ENCODE measurements around the gene ATP5MK. TPM values are rescaled to one million over a fixed set of nuclear protein-coding genes. Genes with fewer than 3 reads are reported as not detected.
"Not testable (repeated sequence)": the region's sequence is repeated elsewhere in the genome, so short reads cannot be mapped to it uniquely, and the experiment has no call there.

ATP5MK gene
- total RNA-seq, 1 experiment from 2014 or later: 335 TPM

- H4K8ac ChIP-seq (replicated peaks; ENCODE audit: insufficient read length, low read depth, low read length): no peak overlapping the region
- Mint-ChIP-seq H3K4me1 (no peaks in the 10 kb centered on the region), H3K36me3 (ENCODE audit: insufficient read depth in 1 of 3, low read depth in 3 of 3) (peaks cover 53 to 95% (median 88%) of the 10 kb centered on the region in 3 experiments), H3K4me3 (no peak overlapping the region), H3K27ac (peak overlapping the region in 1 of 3 experiments; percentile 73; a peak in 2 of 7 replicates), H3K27me3 (ENCODE audit: low read depth) (no peaks in the 10 kb centered on the region), H3K9me3 (no peaks in the 10 kb centered on the region)
- no peak overlapping the region for H4K91ac ChIP-seq (ENCODE audit: insufficient read length, low read depth, low read length)
- H3K14ac ChIP-seq (ENCODE audit: insufficient read depth, low read length): no peak overlapping the region
- H4K5ac ChIP-seq (ENCODE audit: insufficient read length, low read depth, low read length): no peak overlapping the region
- no peak for DNase-seq
- H2BK15ac ChIP-seq (ENCODE audit: low read depth, low read length): no peak overlapping the region
- no peak overlapping the region for H3K4ac ChIP-seq (ENCODE audit: low read depth, low read length)
- no peak overlapping the region for H2BK12ac ChIP-seq (ENCODE audit: insufficient read length, low read depth, low read length)
- no peak overlapping the region for H2BK120ac ChIP-seq (ENCODE audit: low read depth, low read length, poor library complexity, severe bottlenecking)
- H3K56ac ChIP-seq (ENCODE audit: insufficient read length, low read depth, low read length): no peak overlapping the region
- no peak overlapping the region for H3K4me2 ChIP-seq (ENCODE audit: insufficient read depth, insufficient read length, low read length)
- no peak overlapping the region for H2BK5ac ChIP-seq (ENCODE audit: insufficient read length, low read length)
- no peak overlapping the region for H3K23ac ChIP-seq (ENCODE audit: insufficient read length, low read depth, low read length)
- H3K23me2 ChIP-seq (ENCODE audit: insufficient read length, low read depth, low read length, poor library complexity, severe bottlenecking): no peaks in the 10 kb centered on the region
- H3K9ac ChIP-seq (ENCODE audit: extremely low read depth, insufficient read length, low read length): no peak overlapping the region
- H3K27ac ChIP-seq (ENCODE audit: insufficient read length, low read depth, low read length): no peak overlapping the region
- no peak overlapping the region for H2AK5ac ChIP-seq (ENCODE audit: insufficient read length, low read length)
- H3K79me1 ChIP-seq (ENCODE audit: insufficient read depth, low read depth, low read length, poor library complexity, severe bottlenecking): no peaks in the 10 kb centered on the region
- no peaks in the 10 kb centered on the region for H3K79me2 ChIP-seq (ENCODE audit: insufficient read depth, low read length)
- no peak overlapping the region for H2BK20ac ChIP-seq (ENCODE audit: low read depth, low read length, poor library complexity, severe bottlenecking)
- no peak overlapping the region for H2AFZ ChIP-seq (ENCODE audit: low read length)
- TF ChIP-seq CTCF (conservative IDR thresholded peaks at IDR 0.05): no peak
- WGBS (ENCODE audit: extremely low coverage, insufficient read length, low lambda C conversion rate): no CpG with 5 or more reads among the region's 5 CpGs
- H3K9me3 ChIP-seq (ENCODE audit: control insufficient read depth, low read depth, low read length): no peaks in the 10 kb centered on the region
- H3K27me3 ChIP-seq (ENCODE audit: insufficient read depth, low read length): no peaks in the 10 kb centered on the region
- H3K4me1 ChIP-seq (ENCODE audit: insufficient read depth, low read length): no peaks in the 10 kb centered on the region
- H3K18ac ChIP-seq (ENCODE audit: insufficient read length, low read depth, low read length): no peak overlapping the region
- H4K20me1 ChIP-seq (ENCODE audit: control insufficient read depth, insufficient read depth, insufficient read length): no peaks in the 10 kb centered on the region
- H3T11ph ChIP-seq (ENCODE audit: low read length): no peak overlapping the region
Measured at GRCh38 chr10:103417601-103418000, 21.3 kb upstream of the ATP5MK start.

GRCh38 chr10:103417148-103417469 is 20.8 kb upstream of the ATP5MK start:
- H3K23ac ChIP-seq (ENCODE audit: insufficient read length, low read depth, low read length); H3K27me3 Mint-ChIP-seq (ENCODE audit: low read depth); H2AFZ ChIP-seq (ENCODE audit: low read length); H3K4me3 Mint-ChIP-seq; H3K9me3 ChIP-seq (ENCODE audit: control insufficient read depth, low read depth, low read length); H2BK12ac ChIP-seq (ENCODE audit: insufficient read length, low read depth, low read length); H3K79me2 ChIP-seq (ENCODE audit: insufficient read depth, low read length); H4K8ac ChIP-seq (replicated peaks; ENCODE audit: insufficient read length, low read depth, low read length); H4K5ac ChIP-seq (ENCODE audit: insufficient read length, low read depth, low read length); H2BK120ac ChIP-seq (ENCODE audit: low read depth, low read length, poor library complexity, severe bottlenecking); H3K14ac ChIP-seq (ENCODE audit: insufficient read depth, low read length); H3K27ac Mint-ChIP-seq; H4K20me1 ChIP-seq (ENCODE audit: control insufficient read depth, insufficient read depth, insufficient read length); H3K27me3 ChIP-seq (ENCODE audit: insufficient read depth, low read length); H3K9me3 Mint-ChIP-seq; H3K4me2 ChIP-seq (ENCODE audit: insufficient read depth, insufficient read length, low read length); H2BK20ac ChIP-seq (ENCODE audit: low read depth, low read length, poor library complexity, severe bottlenecking); H3T11ph ChIP-seq (ENCODE audit: low read length); H3K56ac ChIP-seq (ENCODE audit: insufficient read length, low read depth, low read length); H2BK15ac ChIP-seq (ENCODE audit: low read depth, low read length); H3K4me1 Mint-ChIP-seq; H3K18ac ChIP-seq (ENCODE audit: insufficient read length, low read depth, low read length); H4K91ac ChIP-seq (ENCODE audit: insufficient read length, low read depth, low read length); H3K9ac ChIP-seq (ENCODE audit: extremely low read depth, insufficient read length, low read length); H3K4ac ChIP-seq (ENCODE audit: low read depth, low read length); H3K79me1 ChIP-seq (ENCODE audit: insufficient read depth, low read depth, low read length, poor library complexity, severe bottlenecking); H2AK5ac ChIP-seq (ENCODE audit: insufficient read length, low read length); DNase-seq; H3K27ac ChIP-seq (ENCODE audit: insufficient read length, low read depth, low read length); H3K4me1 ChIP-seq (ENCODE audit: insufficient read depth, low read length); H2BK5ac ChIP-seq (ENCODE audit: insufficient read length, low read length); H3K23me2 ChIP-seq (ENCODE audit: insufficient read length, low read depth, low read length, poor library complexity, severe bottlenecking): not testable (repeated sequence)
- peaks cover 48 to 95% (median 83%) of the 10 kb centered on the region in 3 experiments for H3K36me3 Mint-ChIP-seq (ENCODE audit: insufficient read depth in 1 of 3, low read depth in 3 of 3)
- no CpG with 5 or more reads among the region's 5 CpGs for WGBS (ENCODE audit: extremely low coverage, insufficient read length, low lambda C conversion rate)
